ENCODE results near the gene IGHMBP2.
"Not testable (repeated sequence)": the region's sequence is repeated elsewhere in the genome, so short reads cannot be mapped to it uniquely, and the experiment has no call there.

Gene IGHMBP2

GRCh38 chr11:68965901-68966853 is 62.5 kb downstream of the IGHMBP2 start:
- no peak for DNase-seq

GRCh38 chr11:68966894-68967780 is 63.4 kb downstream of the IGHMBP2 start:
- no peak for DNase-seq

GRCh38 chr11:68968306-68969250 is 64.9 kb downstream of the IGHMBP2 start:
- DNase-seq = no peak

GRCh38 chr11:68969386-68969785 is 65.7 kb downstream of the IGHMBP2 start:
- DNase-seq = no peak

GRCh38 chr11:68970921-68971636 is 67.4 kb downstream of the IGHMBP2 start:
- DNase-seq = no peak

- no peak for DNase-seq
Observed at GRCh38 chr11:68973219-68973618, 69.5 kb downstream of the IGHMBP2 start.

- not testable (repeated sequence) for DNase-seq
Observed at GRCh38 chr11:68973706-68974105, 70.0 kb downstream of the IGHMBP2 start.

- DNase-seq = peak in 1 of 2 experiments; percentile 35
Observed at GRCh38 chr11:68974421-68975194, 70.9 kb downstream of the IGHMBP2 start.

- DNase-seq = no peak
Observed at GRCh38 chr11:68976095-68976494, 72.4 kb downstream of the IGHMBP2 start.

- DNase-seq = no peak
Observed at GRCh38 chr11:68976563-68976962, 72.9 kb downstream of the IGHMBP2 start.

- DNase-seq = no peak
Observed at GRCh38 chr11:68977781-68978625, 74.3 kb downstream of the IGHMBP2 start.

- DNase-seq = no peak
Observed at GRCh38 chr11:68978626-68978930, 74.9 kb downstream of the IGHMBP2 start.

- DNase-seq = no peak
Observed at GRCh38 chr11:68978931-68979594, 75.4 kb downstream of the IGHMBP2 start.

- no peak for DNase-seq
Observed at GRCh38 chr11:68979931-68980775, 76.5 kb downstream of the IGHMBP2 start.

- no peak for DNase-seq
Observed at GRCh38 chr11:68980776-68981065, 77.0 kb downstream of the IGHMBP2 start, which contains the start of gene MRGPRD. MRGPRD (minus strand) TSS chr11:68980986; CDS start chr11:68980986, 0 bp downstream.

- no peak for DNase-seq
Observed at GRCh38 chr11:68982134-68982533, 78.4 kb downstream of the IGHMBP2 start.

- no peak for DNase-seq
Observed at GRCh38 chr11:68983801-68984200, 80.1 kb downstream of the IGHMBP2 start.

- no peak for DNase-seq
Observed at GRCh38 chr11:68987211-68987610, 83.5 kb downstream of the IGHMBP2 start.

GRCh38 chr11:68988491-68988890 is 84.8 kb downstream of the IGHMBP2 start:
- no peak for DNase-seq

Measured in SW 1271 (cell line).